Melanocyte of skin (primary cell): Measurements from ENCODE around the gene KIAA1143. TPM values are rescaled to one million over a fixed set of nuclear protein-coding genes. Genes with fewer than 3 reads are reported as not detected.

Experiments
- total RNA-seq, 2 donors: library from RNA; depleted of rRNA; stranded (reverse); fragments of >200 nt; gene quantifications; 2 replicates each; pipeline ENCODE4 v1.2.3, GENCODE V29; 2012

Gene KIAA1143
- total RNA-seq, result 10 to 100 TPM; 11.4 to 12.0 TPM

DNA sequence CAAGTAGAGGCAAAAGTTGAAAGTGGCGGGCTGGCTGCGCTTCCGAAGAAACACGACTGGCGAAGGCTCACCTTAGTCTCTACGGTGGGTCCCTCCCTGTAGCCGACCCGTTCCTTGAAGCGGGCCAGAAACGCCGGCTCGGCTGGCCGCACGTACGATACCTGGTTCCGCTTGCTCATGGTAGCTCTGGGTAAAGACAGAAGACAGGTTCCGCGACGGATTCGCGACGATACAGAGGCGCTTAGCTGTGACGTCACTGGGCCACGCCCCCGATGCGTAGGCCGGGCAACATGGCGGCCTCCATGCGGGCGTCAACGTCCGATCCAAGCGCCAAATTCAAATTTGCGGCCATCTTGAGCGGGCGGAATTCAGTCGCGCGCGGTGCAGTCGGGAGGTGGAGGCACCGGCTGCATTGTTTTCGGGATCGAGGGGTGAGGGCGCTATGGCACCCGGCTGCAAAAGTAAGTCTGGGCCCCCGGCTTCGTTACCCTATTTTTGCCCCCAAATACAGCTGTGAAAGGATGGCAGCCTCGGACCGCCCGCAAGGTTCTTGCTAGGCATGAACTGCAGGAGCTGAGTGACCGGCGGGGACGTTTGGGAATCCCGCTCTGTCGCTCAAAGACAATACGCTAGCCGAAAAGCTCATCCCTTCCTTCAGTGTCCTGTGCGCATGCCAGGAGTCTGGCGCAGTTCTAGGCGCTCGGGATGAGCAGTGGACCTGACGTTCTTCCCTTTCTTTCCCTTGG is at the start of gene KIAA1143, which contains the start of gene KIF15:
TSS of gene KIAA1143 (minus strand) at position 196 of the 746 bp plus-strand sequence. CDS start at position 179, 17 bp downstream.
TSS of gene KIF15 (plus strand) at position 371 of the 746 bp plus-strand sequence. CDS start at position 443, 72 bp downstream.

DNA sequence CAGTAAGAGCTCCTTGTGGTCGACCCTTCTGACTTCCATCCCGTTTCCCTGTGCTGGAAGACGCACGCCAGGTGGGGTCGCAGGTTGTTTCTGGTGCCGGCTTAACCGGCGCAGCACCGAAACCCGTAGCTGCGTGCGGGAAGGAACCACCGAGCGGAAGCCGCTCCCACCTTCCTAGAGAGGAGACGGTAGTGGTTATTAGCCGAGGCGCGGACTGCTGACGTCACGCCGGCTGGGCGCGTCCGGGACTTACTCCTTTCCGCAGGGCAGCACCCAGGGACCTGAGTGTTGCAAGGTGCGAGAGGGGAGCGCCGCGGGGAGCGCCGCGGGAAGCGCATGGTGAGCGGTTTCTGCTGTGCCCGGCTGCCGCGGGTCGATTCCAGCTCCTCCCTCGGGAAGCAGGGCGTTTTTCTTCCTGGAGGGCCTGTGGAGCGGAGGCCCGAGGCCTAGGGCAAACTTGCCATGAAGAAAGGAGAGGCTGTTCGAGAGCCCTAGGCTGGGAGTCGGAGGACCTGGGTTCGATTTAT is 32.0 kb downstream of the KIAA1143 start, which contains the start of gene ZNF501:
TSS of gene ZNF501 (plus strand) at position 252 of the 527 bp plus-strand sequence. CDS start 4,787 bp downstream, outside the sequence.

DNA sequence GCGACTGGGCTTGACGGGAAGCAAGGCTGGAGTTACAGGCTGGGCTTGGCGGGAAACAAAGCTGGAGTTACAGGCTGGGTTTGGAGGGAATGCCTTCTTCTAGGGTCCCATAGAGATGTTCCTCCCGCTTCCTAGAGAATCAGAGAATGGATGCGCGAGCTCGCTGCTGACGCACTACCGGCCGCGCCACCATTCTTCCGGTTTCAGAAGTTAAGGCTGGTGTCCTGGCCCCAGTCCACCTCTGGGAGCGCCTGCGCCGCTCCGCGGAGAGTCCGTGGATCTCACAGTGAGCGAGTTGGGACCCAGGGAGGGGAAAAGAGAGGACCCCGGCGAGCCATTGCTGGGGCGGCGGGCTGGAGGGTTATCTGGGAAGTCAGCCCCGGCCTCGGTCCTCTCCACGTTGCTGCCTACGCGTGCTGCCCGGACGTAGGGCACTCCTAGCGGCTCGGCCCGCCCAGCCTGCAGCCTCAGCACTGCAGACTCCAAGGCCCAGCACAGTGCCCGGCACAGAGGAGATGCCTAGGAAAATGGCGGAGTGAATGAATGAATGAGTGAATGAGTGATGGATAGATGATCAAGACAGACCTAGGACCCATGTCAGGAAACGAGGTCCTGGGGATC is 48.9 kb downstream of the KIAA1143 start, which contains the start of gene ZNF502:
TSS of gene ZNF502 (plus strand) at position 206 of the 621 bp plus-strand sequence. CDS start 7,602 bp downstream, outside the sequence.

Other genes starting within 250 kb of the KIAA1143 start
- gene ZKSCAN7, start 206.4 kb downstream of the KIAA1143 start, total RNA-seq, result 1 to 10 TPM; 3.4 to 5.0 TPM
- under 1 TPM; 0.69 to 1.00 TPM for gene ZNF660, start 176.7 kb downstream of the KIAA1143 start, total RNA-seq
- gene ZNF197, start 136.6 kb downstream of the KIAA1143 start, total RNA-seq, result 10 to 100 TPM; 21.3 to 22.6 TPM
- gene ZNF35, start 112.9 kb downstream of the KIAA1143 start, total RNA-seq, result 10 to 100 TPM; 15.7 to 17.6 TPM
- gene ZNF502, start 49.0 kb downstream of the KIAA1143 start, total RNA-seq, result 1 to 10 TPM; 2.0 to 2.1 TPM
- gene ZNF501, start 32.0 kb downstream of the KIAA1143 start, total RNA-seq, result 1 to 10 TPM; 2.3 to 2.8 TPM
- gene KIF15, start 175 bp upstream of the KIAA1143 start, total RNA-seq, result 1 to 10 TPM; 4.5 to 9.3 TPM
- gene TMEM42, start 100.3 kb upstream of the KIAA1143 start, total RNA-seq, result 1 to 10 TPM; 4.7 to 7.9 TPM
- not detected for gene TGM4, start 113.0 kb upstream of the KIAA1143 start, total RNA-seq
- 10 to 100 TPM; 40.6 to 57.6 TPM for gene ZDHHC3, start 214.6 kb upstream of the KIAA1143 start, total RNA-seq
- gene EXOSC7, start 214.6 kb upstream of the KIAA1143 start, total RNA-seq, result 10 to 100 TPM; 16.9 to 44.0 TPM